Smooth muscle cell (in vitro differentiated cells): ENCODE data around the gene C1orf21. TPM values are rescaled to one million over a fixed set of nuclear protein-coding genes. Genes with fewer than 3 reads are reported as not detected.

Experiments used
- DNase-seq: peaks from one replicate; lab custom pipeline; 2025; ENCODE audit not compliant: unreplicated experiment; lab: John Stamatoyannopoulos, UW
- H2AFZ ChIP-seq: fragments of 200-600 bp; sonication (generic); 2 replicates; pipeline ENCODE4 v1.6.0; 2016; ENCODE audit warnings: antibody characterized with exemption, low read depth, mild to moderate bottlenecking
- H3F3A ChIP-seq: fragments of 200-600 bp; sonication (generic); 2 replicates; pipeline ENCODE4 v1.6.0; 2017; ENCODE audit warnings: antibody characterized with exemption, low read depth
- H3K27ac ChIP-seq: fragments of 200-600 bp; sonication (generic); 2 replicates; pipeline ENCODE4 v1.5.1; 2016; ENCODE audit warnings: low read depth, mild to moderate bottlenecking
- H3K27me3 ChIP-seq: fragments of 200-600 bp; sonication (generic); 2 replicates; pipeline ENCODE4 v1.6.1; 2016; ENCODE audit warnings: low read depth, mild to moderate bottlenecking
- H3K36me3 ChIP-seq: fragments of 200-600 bp; sonication (generic); 2 replicates; pipeline ENCODE4 v1.5.1; 2016; ENCODE audit warnings: low read depth
- H3K4me1 ChIP-seq: fragments of 200-600 bp; sonication (generic); 2 replicates; pipeline ENCODE4 v1.5.1; 2016; ENCODE audit warnings: low read depth
- H3K4me2 ChIP-seq: fragments of 200-600 bp; sonication (generic); 2 replicates; pipeline ENCODE4 v1.6.0; 2016; ENCODE audit warnings: mild to moderate bottlenecking
- H3K4me3 ChIP-seq: fragments of 200-600 bp; sonication (generic); 2 replicates; pipeline ENCODE4 v1.5.1; 2016; ENCODE audit warnings: mild to moderate bottlenecking
- H3K79me2 ChIP-seq: fragments of 200-600 bp; sonication (generic); 2 replicates; pipeline ENCODE4 v1.6.0; 2016; ENCODE audit warnings: low read depth, mild to moderate bottlenecking
- H3K9ac ChIP-seq: fragments of 200-600 bp; sonication (generic); 2 replicates; pipeline ENCODE4 v1.6.0; 2016; ENCODE audit warnings: low read depth
- H3K9me3 ChIP-seq: fragments of 200-600 bp; sonication (generic); replicated peaks from 2 replicates; pipeline ENCODE4 v1.5.1; 2016; ENCODE audit warnings: low read depth
- H4K20me1 ChIP-seq: fragments of 200-600 bp; sonication (generic); 2 replicates; pipeline ENCODE4 v1.6.0; 2016; ENCODE audit warnings: low read depth
- CTCF ChIP-seq: fragments of 200-600 bp; sonication (generic); IDR thresholded peaks from 2 replicates; pipeline ENCODE4 v1.5.1; 2017; ENCODE audit warnings: borderline replicate concordance, mild to moderate bottlenecking, antibody characterized with exemption; ENCODE audit not compliant: insufficient read depth, poor library complexity, severe bottlenecking
- WGBS: methylation state at CpG from one replicate; pipeline ENCODE4 v1.1.7; 2016; ENCODE audit warnings: low lambda C conversion rate; 5-methylcytosine and 5-hydroxymethylcytosine counted together
- polyA plus RNA-seq: library from polyadenylated mRNA; unstranded; fragments of >200 nt; fragmentation: Nextera tagmentation; extraction: Ambion mirVana; gene quantifications from 2 replicates; pipeline ENCODE4 v1.2.1, GENCODE V29; 2016
- total RNA-seq: library from RNA; depleted of rRNA; stranded (reverse); fragments of >200 nt; gene quantifications from 2 replicates; pipeline ENCODE4 v1.2.3, GENCODE V29; 2014

The C1orf21 gene
- total and polyA plus RNA-seq, 2 experiments from 2014 or later = 24.2 to 39.4 TPM

DNA sequence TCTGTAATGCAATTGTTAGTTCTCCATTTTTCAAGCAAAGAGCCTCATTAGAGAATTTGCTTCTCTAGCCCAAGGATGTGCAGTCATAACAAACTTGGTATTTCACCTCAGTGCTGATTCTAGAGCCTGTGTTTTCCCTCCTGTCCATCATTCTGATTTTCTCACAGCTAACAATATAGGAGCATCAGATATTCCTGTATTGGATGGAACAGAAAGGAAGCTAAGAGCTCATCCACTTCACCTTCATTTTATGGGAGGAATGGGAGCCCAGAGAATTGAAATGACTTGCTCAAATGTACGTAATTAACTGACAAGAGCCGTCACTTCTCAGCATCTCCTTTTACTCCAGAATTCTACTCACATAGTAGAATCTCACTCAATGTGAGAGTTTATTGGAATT, 271.2 kb downstream of the C1orf21 start:
- Histone ChIP-seq H3K4me2 (no peak overlapping the region), H3F3A (no peaks in the 10 kb centered on the region), H3K27ac (no peak overlapping the region), H3K9me3 (no peaks in the 10 kb centered on the region), H3K4me3 (no peak overlapping the region), H3K27me3 (no peaks in the 10 kb centered on the region), H2AFZ (no peak overlapping the region), H3K79me2 (no peaks in the 10 kb centered on the region), H3K4me1 (peaks cover 26% of the 10 kb centered on the region), H3K36me3 (no peaks in the 10 kb centered on the region), H3K9ac (no peak overlapping the region), H4K20me1 (no peaks in the 10 kb centered on the region)
- WGBS = 95% methylated on average over 2 of the region's 2 CpGs
- DNase-seq = no peak
- TF ChIP-seq CTCF = no peak

DNA sequence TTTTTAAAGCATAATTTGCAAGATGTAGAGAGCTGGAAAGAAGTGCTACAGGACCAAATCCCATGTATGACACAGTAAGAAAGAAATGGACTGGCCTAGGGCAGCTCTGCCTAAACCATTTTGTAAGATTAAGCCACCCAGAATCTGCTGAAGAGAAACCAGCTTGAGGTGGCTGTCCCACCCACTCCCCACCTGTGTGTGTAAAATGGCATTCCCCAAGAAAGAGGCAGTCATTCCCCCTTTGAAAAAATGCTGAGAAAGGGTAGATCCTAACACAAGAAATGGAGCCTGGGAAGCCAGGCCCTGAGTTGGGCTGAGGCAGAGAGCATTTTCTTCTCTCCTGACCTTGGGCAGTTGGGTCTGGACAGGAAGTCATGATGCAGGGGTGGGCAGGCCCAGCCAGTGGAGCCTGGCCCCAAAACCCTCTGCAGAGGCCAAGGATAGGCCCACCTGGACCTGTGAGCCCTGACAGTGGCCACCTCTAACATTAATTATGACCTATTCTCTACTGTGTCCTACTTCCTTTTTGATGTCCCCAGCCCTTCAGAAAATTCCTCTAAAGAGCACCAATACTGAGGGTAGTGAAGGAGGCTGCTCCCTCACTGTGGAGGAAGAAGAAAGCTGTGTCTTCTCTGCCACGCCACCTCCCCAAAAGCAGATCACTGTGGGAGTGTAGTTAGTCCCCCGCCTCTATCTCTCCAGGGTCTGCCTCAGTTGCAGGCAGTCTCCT, 273.8 kb downstream of the C1orf21 start:
- H3K36me3 ChIP-seq = no peaks in the 10 kb centered on the region
- H3K27me3 ChIP-seq = no peaks in the 10 kb centered on the region
- H2AFZ ChIP-seq = no peak overlapping the region
- no peaks in the 10 kb centered on the region for H3K9me3 ChIP-seq
- H3K4me1 ChIP-seq = peaks cover 36% of the 10 kb centered on the region
- no peaks in the 10 kb centered on the region for H4K20me1 ChIP-seq
- H3K9ac ChIP-seq = no peak overlapping the region
- TF ChIP-seq CTCF = no peak
- no peaks in the 10 kb centered on the region for H3F3A ChIP-seq
- no peak overlapping the region for H3K4me3 ChIP-seq
- 98% methylated on average over 2 of the region's 2 CpGs for WGBS
- no peak for DNase-seq
- H3K27ac ChIP-seq = no peak overlapping the region
- H3K4me2 ChIP-seq = no peak overlapping the region
- no peaks in the 10 kb centered on the region for H3K79me2 ChIP-seq

- Histone ChIP-seq H4K20me1 (no peaks in the 10 kb centered on the region), H3K9me3 (no peaks in the 10 kb centered on the region)
- 0% methylated on average over 1 of the region's 1 CpG for WGBS
Measured at GRCh38 chr1:184661801-184662200, 275.0 kb downstream of the C1orf21 start.

More at GRCh38 chr1:184661801-184662200, 275.0 kb downstream of the C1orf21 start:
- no peak overlapping the region for H3K4me2 ChIP-seq
- no peak for TF ChIP-seq CTCF
- DNase-seq = no peak
- no peaks in the 10 kb centered on the region for H3K79me2 ChIP-seq
- H3K27me3 ChIP-seq = no peaks in the 10 kb centered on the region
- H3K36me3 ChIP-seq = no peaks in the 10 kb centered on the region
- no peaks in the 10 kb centered on the region for H3F3A ChIP-seq
- no peak overlapping the region for H2AFZ ChIP-seq
- no peak overlapping the region for H3K4me3 ChIP-seq
- H3K9ac ChIP-seq = no peak overlapping the region
- H3K4me1 ChIP-seq = peaks cover 30% of the 10 kb centered on the region
- H3K27ac ChIP-seq = no peak overlapping the region
